ENCODE data around the gene AKT3.

DNA sequence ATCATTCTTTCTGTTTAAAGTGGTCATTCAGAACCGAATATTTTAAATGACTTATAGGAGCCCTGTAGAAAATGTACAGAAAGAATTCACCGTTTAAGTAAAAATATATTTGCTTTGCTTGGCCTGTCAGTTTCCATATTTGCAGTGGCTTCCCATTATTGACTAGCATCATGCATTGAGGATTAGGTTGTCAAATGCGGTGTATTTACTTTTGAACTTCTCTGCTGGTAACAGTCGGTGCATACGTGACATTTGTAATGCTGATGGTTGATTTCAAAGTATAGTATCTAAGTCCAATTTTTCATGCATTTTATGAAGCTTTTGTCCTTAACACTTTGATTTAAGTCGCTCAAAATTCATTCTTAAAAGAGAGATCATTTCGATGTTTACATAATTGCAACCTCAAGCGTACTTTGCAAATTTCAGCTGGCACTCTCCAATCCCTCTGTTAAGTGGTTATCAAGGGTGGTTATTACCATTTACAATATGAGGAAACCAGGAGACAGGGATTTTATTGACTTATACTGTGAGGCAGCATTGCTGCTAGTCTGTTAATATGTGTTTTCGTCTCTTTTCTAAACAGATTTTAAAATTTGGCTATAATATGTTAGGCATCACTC, 392.6 kb downstream of the AKT3 start:
- TF ChIP-seq, protein P1, sequence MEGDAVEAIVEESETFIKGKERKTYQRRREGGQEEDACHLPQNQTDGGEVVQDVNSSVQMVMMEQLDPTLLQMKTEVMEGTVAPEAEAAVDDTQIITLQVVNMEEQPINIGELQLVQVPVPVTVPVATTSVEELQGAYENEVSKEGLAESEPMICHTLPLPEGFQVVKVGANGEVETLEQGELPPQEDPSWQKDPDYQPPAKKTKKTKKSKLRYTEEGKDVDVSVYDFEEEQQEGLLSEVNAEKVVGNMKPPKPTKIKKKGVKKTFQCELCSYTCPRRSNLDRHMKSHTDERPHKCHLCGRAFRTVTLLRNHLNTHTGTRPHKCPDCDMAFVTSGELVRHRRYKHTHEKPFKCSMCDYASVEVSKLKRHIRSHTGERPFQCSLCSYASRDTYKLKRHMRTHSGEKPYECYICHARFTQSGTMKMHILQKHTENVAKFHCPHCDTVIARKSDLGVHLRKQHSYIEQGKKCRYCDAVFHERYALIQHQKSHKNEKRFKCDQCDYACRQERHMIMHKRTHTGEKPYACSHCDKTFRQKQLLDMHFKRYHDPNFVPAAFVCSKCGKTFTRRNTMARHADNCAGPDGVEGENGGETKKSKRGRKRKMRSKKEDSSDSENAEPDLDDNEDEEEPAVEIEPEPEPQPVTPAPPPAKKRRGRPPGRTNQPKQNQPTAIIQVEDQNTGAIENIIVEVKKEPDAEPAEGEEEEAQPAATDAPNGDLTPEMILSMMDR (IDR thresholded peaks at IDR 0.05), result no peak
- TF ChIP-seq POLR2A (IDR thresholded peaks at IDR 0.05), result no peak

Measured in thyroid gland (tissue), 4 donors.